ENCODE measurements around the gene CNGB1. TPM values are rescaled to one million over a fixed set of nuclear protein-coding genes. Genes with fewer than 3 reads are reported as not detected.
"Not testable (repeated sequence)": the region's sequence is repeated elsewhere in the genome, so short reads cannot be mapped to it uniquely, and the experiment has no call there.

CNGB1 gene
- polyA plus RNA-seq, 1 donor from 2014 or later, result not detected

- no peaks in the 10 kb centered on the region for H3K4me1 Mint-ChIP-seq
- no peak overlapping the region for H3K4me3 Mint-ChIP-seq
- peaks cover 15% of the 10 kb centered on the region for H3K27me3 Mint-ChIP-seq
- peaks cover 2% of the 10 kb centered on the region for H3K36me3 Mint-ChIP-seq
- no peak overlapping the region for H3K27ac Mint-ChIP-seq
- no peaks in the 10 kb centered on the region for H3K9me3 Mint-ChIP-seq
These were observed 107.3 kb downstream of the CNGB1 start for GRCh38 chr16:57863434-57864160.

- no peak overlapping the region for H3K27ac Mint-ChIP-seq
- H3K4me1 Mint-ChIP-seq, result no peaks in the 10 kb centered on the region
- peaks cover 15% of the 10 kb centered on the region for H3K27me3 Mint-ChIP-seq
- no peak overlapping the region for H3K4me3 Mint-ChIP-seq
- peaks cover 0 to 4% (median 0%) of the 10 kb centered on the region in 3 donors for H3K9me3 Mint-ChIP-seq
- H3K36me3 Mint-ChIP-seq, result peaks cover 2% of the 10 kb centered on the region
These were observed 108.1 kb downstream of the CNGB1 start for GRCh38 chr16:57862698-57863433.

GRCh38 chr16:57859331-57859730, 111.6 kb downstream of the CNGB1 start:
- Mint-ChIP-seq H3K9me3 (peaks cover 0 to 4% (median 3%) of the 10 kb centered on the region in 3 donors), H3K4me1 (no peaks in the 10 kb centered on the region), H3K27ac (no peak overlapping the region), H3K36me3 (peaks cover 2% of the 10 kb centered on the region), H3K27me3 (peaks cover 8% of the 10 kb centered on the region), H3K4me3 (peak overlapping the region in 1 of 4 donors; percentile 6)

DNA sequence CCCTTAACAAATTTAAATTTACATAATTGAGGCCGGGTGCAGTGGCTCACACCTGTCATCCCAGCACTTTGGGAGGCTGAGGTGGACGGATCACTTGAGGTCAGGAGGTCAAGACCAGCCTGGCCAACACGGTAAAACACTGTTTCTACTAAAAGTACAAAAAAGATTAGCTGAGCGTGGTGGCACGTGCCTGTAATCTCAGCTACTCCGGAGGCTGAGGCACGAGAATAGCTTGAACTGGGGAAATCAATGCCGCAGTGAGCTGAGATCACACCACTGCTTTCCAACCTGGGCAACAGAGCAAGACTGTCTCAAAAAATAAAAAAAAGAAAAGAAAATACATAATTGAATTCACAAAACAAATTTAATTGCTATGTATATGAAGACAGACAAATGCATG, 112.3 kb downstream of the CNGB1 start:
- H3K27ac Mint-ChIP-seq, result no peak overlapping the region
- H3K27me3 Mint-ChIP-seq, result peaks cover 7% of the 10 kb centered on the region
- H3K9me3 Mint-ChIP-seq, result peaks cover 0 to 4% (median 3%) of the 10 kb centered on the region in 3 donors
- no peaks in the 10 kb centered on the region for H3K4me1 Mint-ChIP-seq
- H3K36me3 Mint-ChIP-seq, result peaks cover 2% of the 10 kb centered on the region
- no peak overlapping the region for H3K4me3 Mint-ChIP-seq

GRCh38 chr16:57857991-57858390, 112.9 kb downstream of the CNGB1 start:
- H3K27ac Mint-ChIP-seq, H3K4me1 Mint-ChIP-seq, H3K36me3 Mint-ChIP-seq, H3K9me3 Mint-ChIP-seq, H3K27me3 Mint-ChIP-seq: not testable (repeated sequence)
- peak overlapping the region in 1 of 4 donors; percentile 37 for H3K4me3 Mint-ChIP-seq

DNA sequence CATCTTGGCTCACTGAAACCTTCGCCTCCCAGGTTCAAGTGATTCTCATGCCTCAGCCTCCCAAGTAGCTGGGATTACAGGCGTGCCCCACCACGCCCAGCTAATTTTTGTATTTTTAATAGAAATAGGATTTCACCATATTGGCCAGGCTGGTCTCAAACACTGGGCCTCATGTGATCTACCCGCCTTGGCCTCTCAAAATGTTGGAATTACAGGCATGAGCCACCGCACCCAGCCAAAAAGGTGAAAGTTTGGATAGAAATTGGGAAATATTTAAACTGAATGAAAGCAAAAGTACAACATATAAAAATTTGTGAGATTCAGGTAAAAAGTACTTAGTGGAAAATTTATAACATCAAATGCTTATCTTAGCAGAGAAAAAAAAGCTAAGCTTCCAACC, 115.7 kb downstream of the CNGB1 start:
- no peaks in the 10 kb centered on the region for H3K4me1 Mint-ChIP-seq
- no peak overlapping the region for H3K27ac Mint-ChIP-seq
- peaks cover 8% of the 10 kb centered on the region for H3K27me3 Mint-ChIP-seq
- no peak overlapping the region for H3K4me3 Mint-ChIP-seq
- peaks cover 3% of the 10 kb centered on the region for H3K36me3 Mint-ChIP-seq
- peaks cover 0 to 4% (median 3%) of the 10 kb centered on the region in 3 donors for H3K9me3 Mint-ChIP-seq

DNA sequence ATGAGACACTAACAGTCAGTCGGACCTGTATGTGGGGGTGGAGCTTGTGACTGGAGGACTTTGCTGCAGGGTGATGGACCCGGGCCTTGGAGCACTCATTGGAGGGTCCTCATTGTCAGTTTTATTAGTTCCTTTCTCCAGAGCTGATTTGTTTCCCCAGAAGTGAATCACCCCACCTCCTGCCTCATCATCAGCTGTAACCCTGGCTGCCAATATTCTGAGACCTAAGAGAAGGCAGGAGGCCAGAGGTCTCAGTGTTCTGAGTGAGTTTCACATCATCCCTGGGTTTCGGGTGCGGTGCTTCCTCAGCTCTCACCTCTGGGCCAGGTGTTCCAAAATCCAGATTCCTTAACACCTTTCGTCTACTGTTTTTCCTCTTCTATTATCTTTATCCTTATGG, 118.7 kb downstream of the CNGB1 start:
- Mint-ChIP-seq H3K9me3 (peaks cover 0 to 3% (median 0%) of the 10 kb centered on the region in 3 donors), H3K4me3 (no peak overlapping the region), H3K36me3 (peaks cover 3% of the 10 kb centered on the region), H3K27me3 (peaks cover 5% of the 10 kb centered on the region), H3K27ac (no peak overlapping the region), H3K4me1 (no peaks in the 10 kb centered on the region)

DNA sequence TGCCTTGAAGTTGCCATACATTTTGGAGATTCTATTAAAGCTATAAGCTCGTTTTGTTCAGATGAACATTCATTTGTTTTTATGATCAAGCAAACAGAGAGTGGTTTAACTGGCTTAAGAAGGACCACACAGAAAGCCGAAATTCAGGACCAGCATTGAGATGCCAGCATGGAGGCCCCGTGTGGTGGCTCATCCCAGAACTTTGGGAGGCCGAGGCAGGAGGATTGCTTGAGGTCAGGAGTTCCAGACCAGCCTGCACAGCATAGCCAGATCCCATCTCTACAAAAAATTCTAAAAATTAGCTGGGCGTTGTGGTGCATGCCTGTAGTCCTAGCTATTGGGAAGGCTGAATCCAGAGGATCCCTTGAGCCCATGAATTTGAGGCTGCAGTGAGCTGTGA, 122.7 kb downstream of the CNGB1 start:
- peaks cover 7% of the 10 kb centered on the region for H3K27me3 Mint-ChIP-seq
- H3K27ac Mint-ChIP-seq, result no peak overlapping the region
- H3K36me3 Mint-ChIP-seq, result peaks cover 4% of the 10 kb centered on the region
- peaks cover 0 to 4% (median 0%) of the 10 kb centered on the region in 3 donors for H3K4me1 Mint-ChIP-seq
- no peak overlapping the region for H3K4me3 Mint-ChIP-seq
- peaks cover 0 to 1% (median 0%) of the 10 kb centered on the region in 3 donors for H3K9me3 Mint-ChIP-seq

- not testable (repeated sequence) for H3K27ac Mint-ChIP-seq, H3K27me3 Mint-ChIP-seq, H3K36me3 Mint-ChIP-seq, H3K4me1 Mint-ChIP-seq, H3K9me3 Mint-ChIP-seq, H3K4me3 Mint-ChIP-seq
These were observed 124.0 kb downstream of the CNGB1 start for GRCh38 chr16:57846931-57847330.

GRCh38 chr16:57846078-57846697, 124.7 kb downstream of the CNGB1 start:
- Mint-ChIP-seq H3K27ac (no peak overlapping the region), H3K4me3 (no peak overlapping the region), H3K36me3 (peaks cover 4% of the 10 kb centered on the region), H3K4me1 (peaks cover 0 to 4% (median 0%) of the 10 kb centered on the region in 3 donors), H3K9me3 (peaks cover 0 to 1% (median 0%) of the 10 kb centered on the region in 3 donors), H3K27me3 (peaks cover 6% of the 10 kb centered on the region)

GRCh38 chr16:57845115-57845514, 125.8 kb downstream of the CNGB1 start:
- H3K36me3 Mint-ChIP-seq, result peaks cover 2% of the 10 kb centered on the region
- H3K4me3 Mint-ChIP-seq, result no peak overlapping the region
- H3K27ac Mint-ChIP-seq, result no peak overlapping the region
- peaks cover 0 to 1% (median 0%) of the 10 kb centered on the region in 3 donors for H3K9me3 Mint-ChIP-seq
- peaks cover 0 to 4% (median 0%) of the 10 kb centered on the region in 3 donors for H3K4me1 Mint-ChIP-seq
- peaks cover 1% of the 10 kb centered on the region for H3K27me3 Mint-ChIP-seq

- Mint-ChIP-seq H3K4me3 (no peak overlapping the region), H3K27ac (no peak overlapping the region), H3K36me3 (peaks cover 2% of the 10 kb centered on the region), H3K4me1 (peaks cover 0 to 4% (median 0%) of the 10 kb centered on the region in 3 donors), H3K9me3 (peaks cover 0 to 1% (median 0%) of the 10 kb centered on the region in 3 donors), H3K27me3 (peaks cover 1% of the 10 kb centered on the region)
These were observed 126.4 kb downstream of the CNGB1 start for GRCh38 chr16:57844416-57845030.

GRCh38 chr16:57843400-57843799, 127.5 kb downstream of the CNGB1 start:
- no peak overlapping the region for H3K27ac Mint-ChIP-seq
- peaks cover 2% of the 10 kb centered on the region for H3K36me3 Mint-ChIP-seq
- H3K4me1 Mint-ChIP-seq, result peaks cover 0 to 4% (median 0%) of the 10 kb centered on the region in 3 donors
- H3K4me3 Mint-ChIP-seq, result no peak overlapping the region
- peaks cover 0 to 3% (median 0%) of the 10 kb centered on the region in 3 donors for H3K9me3 Mint-ChIP-seq
- peaks cover 1% of the 10 kb centered on the region for H3K27me3 Mint-ChIP-seq

DNA sequence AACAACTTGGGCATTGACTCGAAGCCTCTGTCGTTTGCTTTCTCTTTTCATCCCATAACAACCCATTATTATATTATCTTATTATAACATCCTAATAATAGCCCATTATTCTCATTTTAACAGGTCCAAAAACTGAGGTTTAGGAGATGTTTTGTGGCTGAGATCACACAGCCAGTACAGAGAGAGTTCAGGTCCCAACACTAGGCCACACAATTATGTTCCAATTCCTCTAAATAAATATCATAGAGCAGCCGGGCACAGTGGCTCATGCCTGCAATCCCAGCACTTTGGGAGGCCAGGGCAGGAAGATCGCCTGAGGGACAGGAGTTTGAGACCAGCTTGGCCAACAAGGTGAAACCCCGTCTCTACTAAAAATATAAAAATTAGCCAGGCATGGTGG, 128.3 kb downstream of the CNGB1 start:
- Mint-ChIP-seq H3K4me1 (peaks cover 0 to 4% (median 0%) of the 10 kb centered on the region in 3 donors), H3K36me3 (peaks cover 2% of the 10 kb centered on the region), H3K9me3 (peaks cover 0 to 3% (median 0%) of the 10 kb centered on the region in 3 donors), H3K27ac (no peak overlapping the region), H3K4me3 (no peak overlapping the region), H3K27me3 (peaks cover 1% of the 10 kb centered on the region)

DNA sequence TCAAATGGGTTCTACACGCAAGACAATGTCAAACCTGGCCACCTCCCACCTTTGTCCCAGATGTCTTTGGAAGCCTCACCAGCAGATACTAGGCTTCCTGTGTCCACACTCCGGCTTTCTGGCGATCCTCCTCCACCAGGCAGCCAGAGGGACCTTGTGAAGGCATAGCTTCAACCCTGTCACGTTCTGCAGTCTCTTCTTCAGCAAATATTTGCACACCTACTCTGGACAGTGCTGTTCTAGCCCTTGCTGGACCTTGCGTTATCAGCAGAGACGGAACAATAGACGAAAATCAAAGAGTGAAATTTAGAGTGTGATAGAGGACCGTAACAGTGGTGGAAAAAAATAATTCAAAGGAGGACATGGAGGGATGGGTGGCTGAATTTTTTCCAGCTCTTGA, 130.1 kb downstream of the CNGB1 start:
- Mint-ChIP-seq H3K36me3 (peaks cover 2% of the 10 kb centered on the region), H3K9me3 (peaks cover 0 to 2% (median 0%) of the 10 kb centered on the region in 3 donors), H3K27me3 (peaks cover 4% of the 10 kb centered on the region), H3K27ac (no peak overlapping the region), H3K4me1 (no peaks in the 10 kb centered on the region), H3K4me3 (no peak overlapping the region)

Data from IgD-negative memory B cell (primary cell).